ENCODE measurements around the gene RIMOC1.

RIMOC1 gene

DNA sequence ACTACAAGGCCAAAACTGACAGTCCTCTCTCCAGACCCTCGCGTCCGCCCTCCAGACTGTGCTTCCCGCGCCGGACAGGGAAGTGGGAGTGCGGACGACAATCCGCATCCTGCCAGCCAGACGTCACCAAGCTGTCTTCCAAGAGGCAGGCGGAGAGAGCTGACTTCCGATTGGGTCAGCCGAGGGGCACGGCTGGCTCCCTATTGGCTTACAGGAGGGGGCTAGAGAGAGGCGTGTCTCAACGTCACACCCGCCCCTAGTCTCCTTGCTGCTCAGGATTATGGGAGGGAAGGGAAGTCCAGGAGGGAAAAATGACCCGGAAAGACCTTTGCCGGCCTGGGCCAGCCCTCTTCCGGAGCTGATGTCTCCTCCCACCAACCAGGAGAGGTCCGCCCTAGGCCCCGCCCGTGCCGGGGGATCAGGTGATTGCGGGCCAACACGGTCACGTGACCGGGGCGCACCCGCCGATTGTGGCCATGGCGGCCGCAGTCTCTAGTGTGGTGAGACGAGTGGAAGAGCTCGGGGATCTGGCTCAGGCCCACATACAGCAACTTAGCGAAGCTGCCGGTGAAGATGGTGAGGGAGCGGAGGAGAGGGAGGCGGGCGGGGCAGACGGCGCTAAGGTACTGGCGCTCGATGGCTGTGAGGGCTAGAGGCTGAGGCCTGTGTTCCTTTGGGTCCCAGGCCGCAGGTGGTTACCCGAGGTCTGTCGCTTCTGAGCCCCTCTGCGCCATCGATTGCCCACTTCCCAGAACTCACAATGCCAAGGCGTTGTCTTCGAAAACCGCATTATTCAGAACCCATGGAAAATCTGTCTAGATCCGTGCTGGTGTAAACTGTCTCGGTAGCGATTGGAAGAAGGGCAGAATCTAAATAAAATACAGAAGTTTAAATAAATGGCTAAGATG lies at the start of gene RIMOC1:
RIMOC1 (plus strand) TSS at position 453 of the 908 bp plus-strand sequence; CDS start at position 477, 24 bp downstream.
- H3K4me3 ChIP-seq (ENCODE audit: low read depth, low read length) = peak within 1 kb of the TSS; percentile 89
- DNase-seq (ENCODE audit: low read depth) = peak; percentile 99
- peak; percentile 83 for TF ChIP-seq MYC (IDR thresholded peaks at IDR 0.05; ENCODE audit: low read depth, low read length)
- TF ChIP-seq, protein P1, sequence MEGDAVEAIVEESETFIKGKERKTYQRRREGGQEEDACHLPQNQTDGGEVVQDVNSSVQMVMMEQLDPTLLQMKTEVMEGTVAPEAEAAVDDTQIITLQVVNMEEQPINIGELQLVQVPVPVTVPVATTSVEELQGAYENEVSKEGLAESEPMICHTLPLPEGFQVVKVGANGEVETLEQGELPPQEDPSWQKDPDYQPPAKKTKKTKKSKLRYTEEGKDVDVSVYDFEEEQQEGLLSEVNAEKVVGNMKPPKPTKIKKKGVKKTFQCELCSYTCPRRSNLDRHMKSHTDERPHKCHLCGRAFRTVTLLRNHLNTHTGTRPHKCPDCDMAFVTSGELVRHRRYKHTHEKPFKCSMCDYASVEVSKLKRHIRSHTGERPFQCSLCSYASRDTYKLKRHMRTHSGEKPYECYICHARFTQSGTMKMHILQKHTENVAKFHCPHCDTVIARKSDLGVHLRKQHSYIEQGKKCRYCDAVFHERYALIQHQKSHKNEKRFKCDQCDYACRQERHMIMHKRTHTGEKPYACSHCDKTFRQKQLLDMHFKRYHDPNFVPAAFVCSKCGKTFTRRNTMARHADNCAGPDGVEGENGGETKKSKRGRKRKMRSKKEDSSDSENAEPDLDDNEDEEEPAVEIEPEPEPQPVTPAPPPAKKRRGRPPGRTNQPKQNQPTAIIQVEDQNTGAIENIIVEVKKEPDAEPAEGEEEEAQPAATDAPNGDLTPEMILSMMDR (IDR thresholded peaks at IDR 0.05; ENCODE audit: low read depth, low read length) = no peak
- peak; percentile 95 for TF ChIP-seq MAX (IDR thresholded peaks at IDR 0.05; ENCODE audit: low read depth, low read length)
- TF ChIP-seq POLR2A (IDR thresholded peaks at IDR 0.05; ENCODE audit: extremely low read depth, insufficient read length) = peak; percentile 86

- no peak overlapping the region for H3K4me3 ChIP-seq (ENCODE audit: low read depth, low read length)
- no peak for TF ChIP-seq MYC (IDR thresholded peaks at IDR 0.05; ENCODE audit: low read depth, low read length)
- TF ChIP-seq, protein P1 (IDR thresholded peaks at IDR 0.05; ENCODE audit: low read depth, low read length) = peak; percentile 64
- DNase-seq (ENCODE audit: low read depth) = peak; percentile 74
These were observed 47.3 kb upstream of the RIMOC1 start for GRCh38 chr5:41856644-41857491.

DNA sequence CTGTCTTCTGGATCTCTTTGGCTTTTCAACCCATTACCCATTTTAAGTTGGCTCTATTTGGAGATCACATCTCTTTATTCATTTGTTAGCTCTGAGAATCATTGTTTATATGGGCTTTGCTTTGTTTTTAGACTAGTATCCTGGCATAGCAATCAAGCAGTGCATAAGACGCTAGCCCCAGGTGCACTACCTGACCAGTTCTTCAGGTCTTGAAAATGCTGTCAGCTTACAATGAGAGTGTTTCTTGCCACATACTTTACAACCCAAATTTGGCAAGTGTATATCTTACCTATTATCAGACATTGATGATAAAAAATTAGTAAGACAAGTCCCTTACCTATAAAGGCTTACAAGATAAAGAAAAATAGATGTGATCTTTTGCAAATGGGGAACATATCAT lies 46.2 kb upstream of the RIMOC1 start:
- no peak for DNase-seq (ENCODE audit: low read depth)

GRCh38 chr5:41858890-41859289 lies 45.3 kb upstream of the RIMOC1 start:
- H3K4me3 ChIP-seq (ENCODE audit: low read depth, low read length) = no peak overlapping the region
- no peak for DNase-seq (ENCODE audit: low read depth)
- TF ChIP-seq, protein P1 (IDR thresholded peaks at IDR 0.05; ENCODE audit: low read depth, low read length) = no peak
- TF ChIP-seq POLR2A (IDR thresholded peaks at IDR 0.05; ENCODE audit: extremely low read depth, insufficient read length) = no peak
- TF ChIP-seq MAX (IDR thresholded peaks at IDR 0.05; ENCODE audit: low read depth, low read length) = no peak
- TF ChIP-seq MYC (IDR thresholded peaks at IDR 0.05; ENCODE audit: low read depth, low read length) = no peak

More for the DNA sequence above, 46.2 kb upstream of the RIMOC1 start:
- TF ChIP-seq POLR2A (IDR thresholded peaks at IDR 0.05; ENCODE audit: extremely low read depth, insufficient read length) (no peak), MYC (IDR thresholded peaks at IDR 0.05; ENCODE audit: low read depth, low read length) (no peak), MAX (IDR thresholded peaks at IDR 0.05; ENCODE audit: low read depth, low read length) (no peak)
- TF ChIP-seq, protein P1 (IDR thresholded peaks at IDR 0.05; ENCODE audit: low read depth, low read length) = no peak
- no peak overlapping the region for H3K4me3 ChIP-seq (ENCODE audit: low read depth, low read length)

- no peak for DNase-seq (ENCODE audit: low read depth)
- H3K4me3 ChIP-seq (ENCODE audit: low read depth, low read length) = no peak overlapping the region
- no peak for TF ChIP-seq MAX (IDR thresholded peaks at IDR 0.05; ENCODE audit: low read depth, low read length)
- no peak for TF ChIP-seq POLR2A (IDR thresholded peaks at IDR 0.05; ENCODE audit: extremely low read depth, insufficient read length)
- TF ChIP-seq, protein P1 (IDR thresholded peaks at IDR 0.05; ENCODE audit: low read depth, low read length) = no peak
- no peak for TF ChIP-seq MYC (IDR thresholded peaks at IDR 0.05; ENCODE audit: low read depth, low read length)
These were observed 40.2 kb upstream of the RIMOC1 start for GRCh38 chr5:41863871-41864486.

Data from NB4 (cell line).